ENCODE data around the gene TMEM208.

TMEM208 gene

GRCh38 chr16:67248401-67249177 lies 21.7 kb downstream of the TMEM208 start, which contains the start of gene SLC9A5:
Gene SLC9A5 (plus strand): TSS chr16:67248979. CDS start chr16:67249015, 36 bp downstream.
- in situ Hi-C loops (cut with MboI; ENCODE audit: low sequenced_read_pairs), result no loop called here

DNA sequence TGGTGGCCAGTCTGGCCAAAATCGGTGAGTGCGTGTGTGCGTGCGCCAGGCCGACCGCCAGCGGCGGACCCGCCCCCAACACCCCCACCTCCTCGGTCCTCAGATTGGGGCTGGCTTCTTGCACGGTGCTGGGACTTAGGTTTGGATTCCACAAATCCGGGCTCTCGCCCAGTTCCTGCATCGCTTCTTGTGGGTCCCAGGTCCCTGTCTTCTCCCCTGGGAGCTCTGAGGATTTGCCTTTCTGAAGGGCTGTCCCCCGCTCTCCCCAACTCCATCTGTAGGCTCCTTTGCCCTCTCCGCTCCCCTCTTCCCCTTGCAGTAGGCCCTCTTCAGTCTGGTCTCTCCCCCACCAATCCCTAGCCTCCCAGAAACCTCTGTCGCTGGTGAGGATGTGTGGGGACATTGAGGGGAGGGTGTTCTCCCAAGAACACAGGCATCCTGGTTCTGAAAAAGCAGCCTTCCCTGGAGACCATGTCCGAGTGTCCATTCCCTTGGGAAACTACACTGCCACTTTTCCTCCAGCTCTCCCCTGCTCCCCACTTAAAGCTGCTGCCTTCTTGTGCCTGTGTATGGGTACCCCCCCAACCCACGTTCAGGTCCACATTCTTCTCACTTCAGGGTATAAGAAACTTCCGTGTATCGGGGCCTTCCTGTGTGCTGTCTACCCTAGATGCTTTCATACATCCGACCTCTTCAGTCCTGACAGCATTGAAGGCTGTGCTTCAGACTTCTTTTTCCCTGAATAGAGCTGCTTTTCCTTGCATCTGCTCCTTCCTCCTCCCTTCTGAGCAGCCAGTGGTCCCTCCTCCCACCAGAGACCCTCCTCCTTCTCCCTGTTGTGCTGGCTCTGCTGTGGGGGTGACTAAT lies 22.5 kb downstream of the TMEM208 start:
- in situ Hi-C loops (cut with MboI; ENCODE audit: low sequenced_read_pairs), result no loop called here

GRCh38 chr16:67250045-67250327 lies 23.1 kb downstream of the TMEM208 start:
- in situ Hi-C loops (cut with MboI; ENCODE audit: low sequenced_read_pairs), result no loop called here

DNA sequence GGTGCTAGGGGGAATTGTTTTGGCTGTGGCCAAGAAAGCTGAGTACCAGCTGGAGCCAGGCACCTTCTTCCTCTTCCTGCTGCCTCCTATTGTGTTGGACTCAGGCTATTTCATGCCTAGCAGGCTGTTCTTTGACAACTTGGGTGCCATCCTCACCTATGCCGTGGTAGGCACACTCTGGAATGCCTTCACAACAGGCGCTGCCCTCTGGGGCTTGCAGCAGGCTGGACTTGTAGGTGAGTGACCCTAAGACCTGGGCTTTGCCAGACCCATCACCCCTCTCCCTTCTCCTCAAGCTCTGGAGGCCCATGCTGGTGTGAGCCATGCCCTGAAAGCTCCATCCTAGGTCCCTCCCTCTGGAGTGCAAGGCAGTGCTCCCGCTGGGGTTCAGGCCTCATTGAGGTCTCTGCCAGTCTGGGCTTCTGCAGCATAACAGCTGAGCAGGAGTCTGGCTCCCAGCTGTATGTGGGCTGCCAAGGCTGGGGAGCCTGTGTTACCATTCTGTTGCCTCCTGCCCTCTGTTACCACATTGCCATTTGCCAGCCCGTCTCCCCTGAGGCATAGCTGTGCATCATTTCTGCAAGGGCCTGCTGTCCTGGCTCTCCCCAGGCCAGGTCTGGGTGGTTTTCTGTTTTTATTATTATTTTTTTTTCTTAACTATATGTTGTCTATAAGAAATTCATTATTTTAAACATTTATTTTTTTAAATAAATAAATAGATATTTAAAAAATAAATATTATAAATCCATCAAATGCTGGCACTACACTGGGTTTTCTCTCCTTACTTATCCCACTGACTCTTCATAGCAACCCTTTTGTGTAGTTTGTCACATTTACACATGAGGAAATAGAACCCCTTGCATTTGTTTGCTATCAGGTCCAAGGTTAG lies 25.9 kb downstream of the TMEM208 start:
- in situ Hi-C loops (cut with MboI; ENCODE audit: low sequenced_read_pairs), result no loop called here

DNA sequence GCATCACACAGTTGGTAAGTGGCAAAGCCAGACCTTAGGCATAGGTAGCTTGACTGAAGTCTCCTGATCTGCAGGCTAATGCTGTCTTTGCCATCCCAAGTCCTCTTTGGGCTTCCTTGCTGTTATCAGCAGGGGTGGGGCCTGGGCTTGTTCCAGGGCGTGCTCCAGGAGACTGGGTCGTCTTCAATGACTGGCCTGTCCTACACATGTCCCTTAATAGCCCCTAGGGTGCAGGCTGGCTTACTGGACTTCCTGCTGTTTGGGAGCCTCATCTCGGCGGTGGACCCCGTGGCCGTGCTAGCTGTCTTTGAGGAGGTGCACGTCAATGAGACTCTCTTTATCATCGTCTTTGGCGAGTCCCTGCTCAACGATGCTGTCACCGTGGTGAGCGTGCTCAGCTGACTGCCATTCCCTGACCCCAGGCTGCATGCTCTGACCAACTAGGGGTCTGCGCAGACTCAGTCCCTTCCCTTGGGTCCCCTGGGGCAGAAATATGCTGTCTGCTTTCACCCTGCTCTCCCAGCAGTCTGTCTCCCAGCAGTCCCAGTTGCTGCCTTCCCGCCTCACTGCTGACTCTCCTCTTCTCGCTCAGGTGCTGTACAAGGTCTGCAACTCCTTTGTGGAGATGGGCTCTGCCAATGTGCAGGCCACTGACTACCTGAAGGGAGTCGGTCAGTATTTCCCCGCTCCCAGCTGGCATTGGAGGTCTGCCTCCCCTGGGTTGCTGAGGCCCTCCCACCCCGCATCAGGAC lies 28.0 kb downstream of the TMEM208 start:
- in situ Hi-C loops (cut with MboI; ENCODE audit: low sequenced_read_pairs), result no loop called here

DNA sequence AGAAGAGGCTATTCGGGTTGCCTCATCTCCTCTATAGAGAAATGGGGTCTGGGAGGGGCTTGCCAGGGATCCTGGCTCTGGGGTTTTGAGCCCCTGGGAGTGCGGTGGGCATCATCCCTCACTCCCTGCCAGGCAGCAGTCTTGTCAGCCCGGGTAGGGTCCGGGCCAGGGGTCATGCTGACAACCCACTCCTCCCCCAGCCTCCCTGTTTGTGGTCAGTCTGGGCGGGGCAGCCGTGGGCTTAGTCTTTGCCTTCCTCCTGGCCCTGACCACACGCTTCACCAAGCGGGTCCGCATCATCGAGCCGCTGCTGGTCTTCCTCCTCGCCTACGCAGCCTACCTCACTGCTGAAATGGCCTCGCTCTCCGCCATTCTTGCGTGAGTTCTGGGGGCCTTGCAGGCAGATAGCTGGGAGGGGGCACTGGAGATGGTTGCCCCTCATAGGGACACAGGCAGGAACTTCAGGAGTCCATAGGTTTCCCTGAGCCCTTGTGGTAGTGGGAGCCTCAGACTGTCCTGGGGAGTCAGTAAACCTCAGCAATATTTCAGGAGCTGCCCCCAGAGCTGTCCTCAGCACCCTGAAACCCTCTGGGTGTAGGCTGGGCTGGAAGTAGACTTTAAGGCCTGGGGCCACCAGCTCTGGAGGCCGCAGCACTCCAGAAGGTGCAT lies 28.8 kb downstream of the TMEM208 start:
- in situ Hi-C loops (cut with MboI; ENCODE audit: low sequenced_read_pairs), result no loop called here

DNA sequence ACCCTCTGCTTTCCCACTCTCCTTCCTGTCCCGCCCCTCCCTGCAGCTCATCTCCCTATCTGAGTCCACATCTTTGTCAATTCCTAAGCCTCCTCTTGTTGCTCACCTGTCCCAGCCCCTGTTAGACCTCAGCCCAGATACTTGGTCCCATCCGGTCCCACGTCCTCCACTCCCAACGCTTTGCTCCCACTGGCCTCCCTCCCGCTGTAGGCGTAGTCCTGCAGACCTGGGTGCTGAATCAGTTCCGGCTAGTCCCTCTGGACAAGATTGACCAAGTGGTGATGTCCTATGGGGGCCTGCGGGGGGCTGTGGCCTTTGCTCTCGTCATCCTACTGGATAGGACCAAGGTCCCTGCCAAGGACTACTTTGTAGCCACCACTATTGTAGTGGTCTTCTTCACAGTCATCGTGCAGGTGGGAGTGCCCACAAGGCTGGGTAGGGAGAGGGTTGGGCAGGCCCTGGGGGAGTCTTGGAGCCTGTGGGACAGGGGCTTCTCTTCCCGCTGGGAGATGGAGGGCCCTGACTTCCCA lies 29.8 kb downstream of the TMEM208 start:
- in situ Hi-C loops (cut with MboI; ENCODE audit: low sequenced_read_pairs), result no loop called here

DNA sequence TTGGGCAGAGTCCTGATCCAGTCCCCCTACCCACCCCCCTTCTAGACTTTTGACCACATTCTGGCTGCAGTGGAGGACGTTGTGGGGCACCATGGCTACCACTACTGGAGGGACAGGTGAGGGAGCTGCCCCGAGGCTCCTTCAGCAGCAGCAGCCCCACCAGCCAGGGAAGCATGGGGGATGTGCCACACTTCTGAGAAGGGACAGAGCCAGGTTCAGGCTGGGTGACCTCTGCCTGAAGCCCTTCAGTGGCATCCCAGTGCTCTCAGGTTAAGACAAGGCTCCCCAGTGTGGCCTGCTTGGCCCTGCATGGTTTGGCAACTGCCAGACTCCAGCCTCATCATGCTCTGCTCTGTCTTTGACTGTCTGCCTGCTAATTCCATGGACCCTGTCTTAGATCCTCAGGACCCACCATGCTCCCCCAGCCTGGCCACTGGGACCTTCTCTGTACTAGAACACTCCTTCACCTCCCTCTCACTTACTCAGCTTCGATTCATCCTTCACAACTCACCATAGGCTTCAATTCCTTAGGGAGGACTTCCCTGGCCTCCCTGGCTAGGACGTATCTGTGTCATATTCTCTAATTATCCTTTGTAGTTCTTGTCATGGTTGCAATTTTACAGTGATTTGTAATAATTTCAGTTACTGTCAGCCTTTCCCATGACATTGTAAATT lies 30.7 kb downstream of the TMEM208 start:
- in situ Hi-C loops (cut with MboI; ENCODE audit: low sequenced_read_pairs), result no loop called here

DNA sequence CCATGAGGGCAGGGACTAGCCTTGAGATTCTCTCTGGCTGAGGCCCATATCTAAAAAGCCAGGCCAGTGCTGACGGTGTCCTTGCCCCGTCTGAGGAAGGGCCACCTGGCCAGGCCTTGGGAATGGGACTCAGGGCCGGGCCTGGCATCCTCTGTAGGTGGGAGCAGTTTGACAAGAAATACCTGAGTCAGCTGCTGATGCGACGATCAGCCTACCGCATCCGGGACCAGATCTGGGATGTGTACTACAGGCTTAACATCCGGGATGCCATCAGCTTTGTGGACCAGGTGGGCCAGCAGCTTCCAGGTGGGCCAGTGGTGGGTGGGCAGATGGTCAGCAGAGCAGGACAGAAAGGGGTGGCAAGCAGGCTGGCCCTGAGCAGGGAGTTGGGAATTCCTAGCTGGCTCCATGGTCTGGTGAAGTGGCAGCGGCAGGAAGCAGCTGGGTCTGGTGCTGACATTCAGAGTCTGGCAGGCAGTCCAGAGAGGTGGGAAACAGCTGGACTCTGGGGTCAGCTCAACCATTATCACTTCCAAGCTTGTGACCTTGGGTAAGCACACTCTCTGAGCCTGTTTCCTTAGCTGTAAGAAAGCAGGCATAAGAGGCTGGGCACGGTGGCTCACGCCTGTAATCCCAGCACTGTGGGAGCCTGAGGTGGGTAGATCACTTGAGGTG lies 31.4 kb downstream of the TMEM208 start:
- in situ Hi-C loops (cut with MboI; ENCODE audit: low sequenced_read_pairs), result no loop called here

GRCh38 chr16:67259705-67260104 lies 32.8 kb downstream of the TMEM208 start:
- in situ Hi-C loops (cut with MboI; ENCODE audit: low sequenced_read_pairs), result no loop called here

- in situ Hi-C loops (cut with MboI; ENCODE audit: low sequenced_read_pairs), result no loop called here
These were observed 33.6 kb downstream of the TMEM208 start for GRCh38 chr16:67260426-67261063.

DNA sequence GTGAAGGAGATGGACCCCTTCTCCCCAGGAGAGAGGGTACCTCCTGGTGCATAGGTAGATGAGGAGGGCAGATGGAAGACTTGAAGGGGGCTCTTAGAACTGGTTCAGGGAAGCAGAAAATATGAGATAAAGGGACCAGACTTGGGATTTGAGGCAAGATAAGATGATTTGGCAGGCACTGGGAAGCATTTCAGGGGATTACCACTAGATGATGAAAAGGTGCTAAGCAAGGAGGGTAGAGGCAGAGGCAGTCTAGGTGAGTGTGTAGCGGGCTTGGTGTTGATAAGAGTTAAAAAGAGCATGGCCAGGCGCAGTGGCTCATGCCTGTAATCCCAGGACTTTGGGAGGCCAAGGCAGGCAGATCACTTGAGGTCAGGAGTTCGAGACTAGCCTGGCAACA lies 36.3 kb downstream of the TMEM208 start:
- in situ Hi-C loops (cut with MboI; ENCODE audit: low sequenced_read_pairs), result no loop called here

DNA sequence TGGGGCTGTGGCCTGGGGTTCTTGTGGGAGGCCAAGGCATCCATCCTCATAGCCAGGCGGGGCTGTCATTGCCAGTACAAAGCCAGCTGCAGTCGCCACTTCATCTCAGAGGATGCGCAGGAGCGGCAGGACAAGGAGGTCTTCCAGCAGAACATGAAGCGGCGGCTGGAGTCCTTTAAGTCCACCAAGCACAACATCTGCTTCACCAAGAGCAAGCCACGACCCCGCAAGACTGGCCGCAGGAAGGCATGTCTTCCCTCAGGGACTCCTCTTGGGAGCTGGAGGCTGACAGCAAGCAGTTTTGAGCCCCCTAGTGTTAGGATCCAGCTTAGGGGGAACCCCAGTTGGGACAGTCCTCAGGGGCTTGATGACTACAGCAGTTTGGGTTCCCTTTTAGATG lies 37.3 kb downstream of the TMEM208 start:
- in situ Hi-C loops (cut with MboI; ENCODE audit: low sequenced_read_pairs), result no loop called here

DNA sequence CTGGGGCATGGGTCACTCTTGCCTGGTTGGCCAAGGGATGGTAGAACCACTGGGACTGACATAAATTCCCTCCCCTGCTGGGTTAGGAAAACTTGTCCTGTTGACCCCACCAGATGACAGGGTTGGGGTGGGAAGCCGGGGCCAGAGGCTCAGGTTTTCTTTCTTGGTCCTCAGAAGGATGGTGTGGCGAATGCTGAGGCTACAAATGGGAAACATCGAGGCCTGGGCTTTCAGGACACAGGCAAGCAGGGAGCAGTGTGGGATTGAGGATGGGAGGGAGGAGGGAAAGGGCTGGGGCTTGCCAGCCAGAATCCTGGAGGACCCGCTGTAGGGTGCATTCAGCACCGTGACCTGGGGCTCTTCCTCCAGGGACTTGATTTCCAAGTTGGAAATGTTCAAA lies 37.9 kb downstream of the TMEM208 start:
- in situ Hi-C loops (cut with MboI; ENCODE audit: low sequenced_read_pairs), result no loop called here

DNA sequence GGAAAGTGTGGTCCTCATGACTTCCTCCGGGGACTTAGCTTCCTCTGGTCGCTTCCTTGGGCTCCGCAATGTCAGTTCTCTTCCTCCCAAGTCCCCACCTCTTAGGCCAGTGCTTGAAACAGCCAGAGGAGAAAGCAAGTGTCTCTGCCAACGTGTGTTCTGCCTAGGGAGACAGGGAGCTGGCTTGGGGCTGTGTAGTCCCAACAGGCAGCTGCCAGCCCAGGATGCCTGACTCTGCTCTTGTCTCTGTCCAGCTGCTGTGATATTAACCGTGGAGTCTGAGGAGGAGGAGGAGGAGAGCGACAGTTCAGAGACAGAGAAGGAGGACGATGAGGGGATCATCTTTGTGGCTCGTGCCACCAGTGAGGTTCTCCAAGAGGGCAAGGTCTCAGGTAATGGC lies 38.9 kb downstream of the TMEM208 start:
- in situ Hi-C loops (cut with MboI; ENCODE audit: low sequenced_read_pairs), result no loop called here

GRCh38 chr16:67268136-67268579 lies 41.2 kb downstream of the TMEM208 start:
- in situ Hi-C loops (cut with MboI; ENCODE audit: low sequenced_read_pairs), result no loop called here

DNA sequence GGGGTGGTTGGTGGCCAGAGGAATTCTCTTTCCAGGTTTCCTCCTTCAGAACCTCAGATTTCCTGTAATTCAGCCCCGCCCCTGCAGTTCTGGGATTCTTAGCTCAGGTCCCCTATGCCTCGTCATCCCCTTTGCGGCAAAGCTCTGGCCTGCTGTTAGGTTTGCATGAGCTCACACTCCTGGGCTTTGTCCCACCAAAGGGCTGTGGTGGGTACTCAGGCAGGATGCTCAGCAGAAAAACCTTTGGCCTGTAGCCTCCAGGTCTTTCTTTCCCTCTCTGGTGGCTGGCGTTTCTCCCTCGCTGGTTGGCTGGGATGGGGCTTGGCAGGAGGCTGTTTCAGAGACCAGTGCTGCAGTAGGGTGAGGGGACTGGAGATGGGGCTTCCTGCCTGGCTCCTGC lies 42.8 kb downstream of the TMEM208 start:
- in situ Hi-C loops (cut with MboI; ENCODE audit: low sequenced_read_pairs), result no loop called here

- in situ Hi-C loops (cut with MboI; ENCODE audit: low sequenced_read_pairs), result no loop called here
These were observed 44.0 kb downstream of the TMEM208 start for GRCh38 chr16:67270931-67271338.

All from HL-60/S4 treated with phorbol 12-myristate 13-acetate at 8.2 ng/mL for 4 days and 3 days (cell line).